ENCODE data around the gene RNF150. TPM values are rescaled to one million over a fixed set of nuclear protein-coding genes. Genes with fewer than 3 reads are reported as not detected.
A peak's percentile ranks its signal among the peaks of the same experiment; 100 is the strongest.

Gene RNF150
- total RNA-seq, 4 donors from 2014 or later = 1.6 to 21.2 (median 4.9) TPM

- no peaks in the 10 kb centered on the region for H3K9me3 ChIP-seq
- no peak for TF ChIP-seq POLR2A (IDR thresholded peaks at IDR 0.05)
- TF ChIP-seq, protein P1, sequence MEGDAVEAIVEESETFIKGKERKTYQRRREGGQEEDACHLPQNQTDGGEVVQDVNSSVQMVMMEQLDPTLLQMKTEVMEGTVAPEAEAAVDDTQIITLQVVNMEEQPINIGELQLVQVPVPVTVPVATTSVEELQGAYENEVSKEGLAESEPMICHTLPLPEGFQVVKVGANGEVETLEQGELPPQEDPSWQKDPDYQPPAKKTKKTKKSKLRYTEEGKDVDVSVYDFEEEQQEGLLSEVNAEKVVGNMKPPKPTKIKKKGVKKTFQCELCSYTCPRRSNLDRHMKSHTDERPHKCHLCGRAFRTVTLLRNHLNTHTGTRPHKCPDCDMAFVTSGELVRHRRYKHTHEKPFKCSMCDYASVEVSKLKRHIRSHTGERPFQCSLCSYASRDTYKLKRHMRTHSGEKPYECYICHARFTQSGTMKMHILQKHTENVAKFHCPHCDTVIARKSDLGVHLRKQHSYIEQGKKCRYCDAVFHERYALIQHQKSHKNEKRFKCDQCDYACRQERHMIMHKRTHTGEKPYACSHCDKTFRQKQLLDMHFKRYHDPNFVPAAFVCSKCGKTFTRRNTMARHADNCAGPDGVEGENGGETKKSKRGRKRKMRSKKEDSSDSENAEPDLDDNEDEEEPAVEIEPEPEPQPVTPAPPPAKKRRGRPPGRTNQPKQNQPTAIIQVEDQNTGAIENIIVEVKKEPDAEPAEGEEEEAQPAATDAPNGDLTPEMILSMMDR (IDR thresholded peaks at IDR 0.05 in 4 of 5, conservative IDR thresholded peaks at IDR 0.05 in 1 of 5) = no peak
- H3K27ac ChIP-seq = no peak overlapping the region
- intact Hi-C loops (cut with DNase I; ENCODE audit: low total_unique reads) (loop anchor here (5.0 kb wide), 1 partner anchor 200 kb away; the partner anchor contains the start of gene RNF150), in situ Hi-C loops (cut with MboI; ENCODE audit: low sequenced_read_pairs in 4 of 4) (loop anchor here in 1 of 4 donors (25.0 kb wide), 1 partner anchor 95 kb away; no protein-coding TSS in a partner anchor)
- peaks cover 27 to 35% of the 10 kb centered on the region in 2 donors for H3K4me1 ChIP-seq
- no peaks in the 10 kb centered on the region for H3K27me3 ChIP-seq
- no peak overlapping the region for H3K4me3 ChIP-seq
- H3K36me3 ChIP-seq = no peaks in the 10 kb centered on the region
- DNase-seq (no peak), ATAC-seq (no peak)
Measured at GRCh38 chr4:140931911-140932310, 201.4 kb downstream of the RNF150 start.

DNA sequence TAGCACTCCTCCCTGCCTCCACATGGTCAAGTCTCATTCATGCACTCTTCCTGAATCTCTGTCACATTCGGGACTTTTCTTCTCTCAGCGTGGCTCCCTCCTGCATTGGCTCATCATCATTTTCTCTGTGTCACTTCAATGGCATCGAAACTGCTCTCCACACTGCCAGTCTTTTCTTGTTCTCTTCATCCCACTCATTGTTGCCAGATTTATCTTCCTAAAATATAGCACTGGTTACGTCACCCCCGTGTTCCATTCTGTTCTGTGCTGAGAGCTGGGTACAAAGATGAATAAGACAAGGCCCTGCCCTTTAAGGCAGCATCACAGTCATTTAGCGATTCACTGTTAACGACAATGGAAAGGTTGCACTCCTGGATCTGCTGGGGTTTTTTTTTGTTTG is 202.7 kb downstream of the RNF150 start:
- H3K4me3 ChIP-seq = no peak overlapping the region
- TF ChIP-seq, protein P1 (IDR thresholded peaks at IDR 0.05 in 4 of 5, conservative IDR thresholded peaks at IDR 0.05 in 1 of 5) = no peak
- no peak for TF ChIP-seq POLR2A (IDR thresholded peaks at IDR 0.05)
- DNase-seq (no peak), ATAC-seq (peak; percentile 51 to 57)
- H3K27ac ChIP-seq = peak overlapping the region in 1 of 4 donors; percentile 26
- H3K27me3 ChIP-seq = no peaks in the 10 kb centered on the region
- H3K9me3 ChIP-seq = no peaks in the 10 kb centered on the region
- H3K4me1 ChIP-seq = peaks cover 18 to 27% of the 10 kb centered on the region in 2 donors
- in situ Hi-C loops (cut with MboI; ENCODE audit: low sequenced_read_pairs in 4 of 4) = loop anchor here in 1 of 4 donors (25.0 kb wide), 1 partner anchor 93 kb away; no protein-coding TSS in a partner anchor
- H3K36me3 ChIP-seq = no peaks in the 10 kb centered on the region
- intact Hi-C loops (cut with DNase I; ENCODE audit: low total_unique reads) = loop anchor here (5.0 kb wide), 1 partner anchor 202 kb away; the partner anchor contains the start of gene RNF150

GRCh38 chr4:140930011-140930410 is 203.3 kb downstream of the RNF150 start:
- no peaks in the 10 kb centered on the region for H3K36me3 ChIP-seq
- H3K4me3 ChIP-seq = no peak overlapping the region
- TF ChIP-seq, protein P1 (IDR thresholded peaks at IDR 0.05 in 4 of 5, conservative IDR thresholded peaks at IDR 0.05 in 1 of 5) = no peak
- TF ChIP-seq POLR2A (IDR thresholded peaks at IDR 0.05) = no peak
- no peak overlapping the region for H3K27ac ChIP-seq
- no peaks in the 10 kb centered on the region for H3K9me3 ChIP-seq
- no peak for ATAC-seq
- peaks cover 15 to 27% of the 10 kb centered on the region in 2 donors for H3K4me1 ChIP-seq
- in situ Hi-C loops (cut with MboI; ENCODE audit: low sequenced_read_pairs in 4 of 4) (loop anchor here in 1 of 4 donors (25.0 kb wide), 1 partner anchor 93 kb away; no protein-coding TSS in a partner anchor), intact Hi-C loops (cut with DNase I; ENCODE audit: low total_unique reads) (loop anchor here (5.0 kb wide), 1 partner anchor 202 kb away; the partner anchor contains the start of gene RNF150)
- no peak for DNase-seq
- no peaks in the 10 kb centered on the region for H3K27me3 ChIP-seq

DNA sequence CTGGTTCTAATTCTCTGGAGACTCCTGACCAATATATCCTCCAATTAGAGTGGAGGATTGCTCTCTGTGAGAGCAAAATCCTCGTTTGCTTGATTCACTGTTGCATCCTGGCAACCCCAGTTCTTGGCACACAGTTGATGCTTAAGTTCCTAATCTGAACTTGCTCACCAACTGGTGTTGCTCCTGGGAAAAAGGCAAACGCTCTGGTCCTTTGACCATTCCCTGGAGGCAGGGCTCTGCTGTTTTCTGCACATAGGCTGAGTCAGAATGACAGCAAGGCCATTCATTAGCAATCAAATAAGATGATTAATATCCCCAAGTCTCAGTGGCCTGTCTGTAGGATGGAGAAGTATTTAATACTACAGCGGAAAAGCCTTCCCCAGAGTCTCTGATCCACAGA is 204.4 kb downstream of the RNF150 start:
- H3K9me3 ChIP-seq = no peaks in the 10 kb centered on the region
- H3K36me3 ChIP-seq = no peaks in the 10 kb centered on the region
- ATAC-seq = no peak
- no peak for TF ChIP-seq POLR2A (IDR thresholded peaks at IDR 0.05)
- TF ChIP-seq, protein P1 (IDR thresholded peaks at IDR 0.05 in 4 of 5, conservative IDR thresholded peaks at IDR 0.05 in 1 of 5) = no peak
- H3K27ac ChIP-seq = no peak overlapping the region
- no peak overlapping the region for H3K4me3 ChIP-seq
- intact Hi-C loops (cut with DNase I; ENCODE audit: low total_unique reads) = no loop called here
- DNase-seq = no peak
- in situ Hi-C loops (cut with MboI; ENCODE audit: low sequenced_read_pairs in 4 of 4) = loop anchor here in 1 of 4 donors (25.0 kb wide), 1 partner anchor 92 kb away; no protein-coding TSS in a partner anchor
- H3K27me3 ChIP-seq = no peaks in the 10 kb centered on the region
- peaks cover 11 to 20% of the 10 kb centered on the region in 2 donors for H3K4me1 ChIP-seq
